Lung (tissue), 12 donors: ENCODE measurements around the gene ZGLP1. TPM values are rescaled to one million over a fixed set of nuclear protein-coding genes. Genes with fewer than 3 reads are reported as not detected.

Experiments used
- ATAC-seq: fragments of 200-7000 bp; cut with Tn5 transposase; one replicate; pipeline ENCODE4 v1.9.1; 2020; ENCODE audit warnings: moderate number of reproducible peaks; ENCODE audit not compliant: insufficient read depth, low FRiP score
- DNase-seq, 3 donors: peaks; one replicate each; pipeline ENCODE4 v3.0.0-alpha.2; 2013 to 2017
- H3K27ac ChIP-seq, 2 donors: one replicate each; pipeline ENCODE4 v1.5.1; 2013; ENCODE audit warnings: mild to moderate bottlenecking in 2 of 2, moderate library complexity in 2 of 2, control low read depth in 1 of 2, inconsistent platforms in 1 of 2, low read depth in 1 of 2, low read length in 1 of 2
- H3K27me3 ChIP-seq, 3 donors: one replicate each; pipeline ENCODE4 v1.5.1; 2013; ENCODE audit warnings: low read length in 2 of 3; ENCODE audit not compliant: control insufficient read depth in 3 of 3, insufficient read depth in 3 of 3
- H3K36me3 ChIP-seq, 4 donors: one replicate each; pipeline ENCODE4 v1.5.1; 2013; ENCODE audit warnings: low read length in 4 of 4, mild to moderate bottlenecking in 1 of 4, moderate library complexity in 1 of 4; ENCODE audit not compliant: control insufficient read depth in 4 of 4, insufficient read depth in 4 of 4
- H3K4me1 ChIP-seq, 5 donors: one replicate each; pipeline ENCODE4 v1.5.1; 2013; ENCODE audit warnings: low read length in 5 of 5, mild to moderate bottlenecking in 2 of 5, moderate library complexity in 1 of 5; ENCODE audit not compliant: control insufficient read depth in 5 of 5, insufficient read depth in 5 of 5
- H3K4me3 ChIP-seq: one replicate; pipeline ENCODE4 v1.5.1; 2013; ENCODE audit warnings: mild to moderate bottlenecking, control low read depth, moderate library complexity
- H3K9ac ChIP-seq, 2 donors: one replicate each; pipeline ENCODE4 v1.5.1; 2013; ENCODE audit warnings: low read length in 2 of 2, control low read depth in 1 of 2; ENCODE audit not compliant: insufficient read depth in 1 of 2
- H3K9me3 ChIP-seq, 4 donors: one replicate each; pipeline ENCODE4 v1.5.1; 2013; ENCODE audit warnings: low read length in 3 of 4, mild to moderate bottlenecking in 1 of 4, moderate library complexity in 1 of 4; ENCODE audit not compliant: control insufficient read depth in 4 of 4, insufficient read depth in 3 of 4
- CTCF ChIP-seq: IDR thresholded peaks from 2 replicates; pipeline ENCODE4 v1.5.1; 2012; ENCODE audit warnings: mild to moderate bottlenecking; ENCODE audit errors: control extremely low read depth, extremely low read depth
- WGBS, 2 donors: extraction: QIAGEN DNeasy Blood & Tissue Kit; methylation state at CpG; one replicate each; pipeline ENCODE4 v1.1.7; 2013; 5-methylcytosine and 5-hydroxymethylcytosine counted together
- polyA plus RNA-seq, 2 donors: library from polyadenylated mRNA; stranded (reverse); fragments of 200-250 nt; gene quantifications; one replicate each; pipeline ENCODE4 v1.2.1, GENCODE V29; 2013
- total RNA-seq, 2 donors: library from RNA; depleted of rRNA in 1 of 2; stranded (reverse); fragments of >200 nt in 1 of 2; gene quantifications; one replicate each; pipeline ENCODE4 v1.2.1, GENCODE V29; 2014 to 2021
- donor health status: control.
- donor health status: control.
- donor health status: Bipolar disorder and iron deficiency.
- donor health status: healthy.
- donor health status: DM: yes; HTN: yes; CAD: no.

Gene ZGLP1
- total and polyA plus RNA-seq, 4 donors: 3.0 to 6.7 (median 4.4) TPM

DNA sequence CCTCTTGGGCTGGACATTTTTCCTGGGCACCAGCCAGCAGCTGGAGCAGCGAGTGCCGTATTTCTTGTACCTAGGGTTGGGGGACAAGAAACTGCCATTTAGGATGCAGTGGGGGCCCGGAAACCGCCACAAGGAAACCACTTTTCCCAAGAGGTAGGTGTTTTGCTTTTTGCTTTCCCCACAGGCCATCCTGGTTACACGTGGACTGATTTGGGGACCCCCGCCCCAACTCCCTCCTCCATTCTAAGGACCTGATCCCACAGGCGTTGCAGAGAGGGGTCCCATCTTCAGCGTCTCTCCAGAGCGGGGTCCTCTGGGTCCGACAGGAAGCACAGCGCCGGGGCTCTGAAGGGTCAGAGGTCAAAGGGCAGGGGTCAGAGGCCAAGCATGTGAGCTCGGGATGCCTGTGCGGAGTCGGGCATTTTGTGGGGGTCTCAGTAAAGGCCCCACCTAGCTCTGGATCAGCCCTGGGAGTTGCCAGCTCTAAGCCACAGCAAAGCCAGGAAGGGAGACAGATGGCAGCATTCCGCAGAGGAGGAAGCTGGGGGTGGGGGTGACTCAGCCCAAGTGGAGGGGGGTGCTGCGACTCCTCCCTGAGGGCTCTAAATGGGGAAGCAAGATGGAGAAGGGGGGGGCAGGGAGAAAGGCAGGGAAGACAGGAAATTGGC lies 4.3 kb downstream of the ZGLP1 start:
- WGBS, 2 donors: 47 to 67% methylated on average over 17 of the region's 17 CpGs
- peak; percentile 57 for ATAC-seq
- TF ChIP-seq CTCF: no peak

GRCh38 chr19:10299545-10300458 lies 9.8 kb downstream of the ZGLP1 start:
- peaks cover 0 to 17% (median 6%) of the 10 kb centered on the region in 3 donors for H3K27me3 ChIP-seq
- peaks cover 0 to 2% (median under 1%) of the 10 kb centered on the region in 4 donors for H3K36me3 ChIP-seq
- WGBS, 2 donors: 33 to 43% methylated on average over 14 of the region's 14 CpGs
- no peak overlapping the region for H3K4me3 ChIP-seq
- no peak for ATAC-seq
- no peak for TF ChIP-seq CTCF
- peaks cover 0 to 12% (median 0%) of the 10 kb centered on the region in 5 donors for H3K4me1 ChIP-seq
- H3K27ac ChIP-seq: no peak overlapping the region
- peak in 1 of 3 donors; percentile 6 for DNase-seq
- no peak overlapping the region for H3K9ac ChIP-seq
- H3K9me3 ChIP-seq: no peaks in the 10 kb centered on the region

More for the DNA sequence above, 4.3 kb downstream of the ZGLP1 start:
- no peak overlapping the region for H3K4me3 ChIP-seq
- no peak overlapping the region for H3K9ac ChIP-seq
- peaks cover 0 to 11% (median 4%) of the 10 kb centered on the region in 4 donors for H3K36me3 ChIP-seq
- H3K4me1 ChIP-seq: no peaks in the 10 kb centered on the region
- no peaks in the 10 kb centered on the region for H3K27me3 ChIP-seq
- peak overlapping the region in 1 of 2 donors; percentile 41 for H3K27ac ChIP-seq
- DNase-seq: no peak
- no peaks in the 10 kb centered on the region for H3K9me3 ChIP-seq

- DNase-seq (peak in 2 of 3 donors; percentile 29 to 33), ATAC-seq (no peak)
- Histone ChIP-seq H3K9ac (no peak overlapping the region), H3K27me3 (peaks cover 0 to 49% (median 19%) of the 10 kb centered on the region in 3 donors), H3K36me3 (peaks cover 0 to 5% (median 0%) of the 10 kb centered on the region in 4 donors), H3K27ac (no peak overlapping the region), H3K4me3 (no peak overlapping the region), H3K4me1 (peaks cover 0 to 31% (median 9%) of the 10 kb centered on the region in 5 donors), H3K9me3 (peaks cover 0 to 7% (median 0%) of the 10 kb centered on the region in 4 donors)
- WGBS, 2 donors: 10 to 22% methylated on average over 55 to 58 of the region's 58 CpGs
- TF ChIP-seq CTCF: no peak
These were observed 13.6 kb downstream of the ZGLP1 start for GRCh38 chr19:10295847-10296591.
